HG03039 (cell line): Measurements from ENCODE around the gene TAAR8.
"Not testable (repeated sequence)": the region's sequence is repeated elsewhere in the genome, so short reads cannot be mapped to it uniquely, and the experiment has no call there.

Experiments used
- ATAC-seq: cut with Tn5 transposase; IDR thresholded peaks from one replicate; pipeline ENCODE4 v1.9.1; 2021; ENCODE audit warnings: mild to moderate bottlenecking, moderate library complexity; ENCODE audit not compliant: unreplicated experiment

TAAR8 gene

GRCh38 chr6:132537977-132538376, 14.5 kb upstream of the TAAR8 start, which contains the start of gene TAAR9:
Gene TAAR9 (plus strand): TSS chr6:132538277. CDS start chr6:132538290, 13 bp downstream.
- no peak for ATAC-seq

- no peak for ATAC-seq
Measured at GRCh38 chr6:132544826-132545225, 7.6 kb upstream of the TAAR8 start.

GRCh38 chr6:132548746-132549463, 3.6 kb upstream of the TAAR8 start:
- ATAC-seq, result no peak

- no peak for ATAC-seq
Measured at GRCh38 chr6:132551214-132551613, 1.3 kb upstream of the TAAR8 start.

GRCh38 chr6:132560087-132560486, 7.6 kb downstream of the TAAR8 start:
- not testable (repeated sequence) for ATAC-seq

- no peak for ATAC-seq
Measured at GRCh38 chr6:132566404-132566803, 13.9 kb downstream of the TAAR8 start.

- no peak for ATAC-seq
Measured at GRCh38 chr6:132567566-132567965, 15.1 kb downstream of the TAAR8 start.

- no peak for ATAC-seq
Measured at GRCh38 chr6:132568611-132569010, 16.1 kb downstream of the TAAR8 start.

GRCh38 chr6:132569170-132569569, 16.7 kb downstream of the TAAR8 start:
- no peak for ATAC-seq

- ATAC-seq, result no peak
Measured at GRCh38 chr6:132570221-132570777, 17.8 kb downstream of the TAAR8 start, which contains the start of gene TAAR6. Gene TAAR6 (plus strand): TSS chr6:132570322. CDS start chr6:132570322, 0 bp downstream.

- no peak for ATAC-seq
Measured at GRCh38 chr6:132571774-132572173, 19.3 kb downstream of the TAAR8 start.

- ATAC-seq, result no peak
Measured at GRCh38 chr6:132584698-132585097, 32.2 kb downstream of the TAAR8 start.

- ATAC-seq, result no peak
Measured at GRCh38 chr6:132587424-132587823, 35.0 kb downstream of the TAAR8 start.

GRCh38 chr6:132589454-132589853, 37.0 kb downstream of the TAAR8 start, which contains the start of gene TAAR5:
Gene TAAR5 (minus strand): TSS chr6:132589741. CDS start chr6:132589686, 55 bp downstream.
- ATAC-seq, result no peak

GRCh38 chr6:132590362-132590761, 37.9 kb downstream of the TAAR8 start:
- no peak for ATAC-seq

GRCh38 chr6:132592855-132593254, 40.4 kb downstream of the TAAR8 start:
- no peak for ATAC-seq

GRCh38 chr6:132596201-132596600, 43.7 kb downstream of the TAAR8 start:
- ATAC-seq, result no peak

GRCh38 chr6:132598473-132598872, 46.0 kb downstream of the TAAR8 start:
- ATAC-seq, result no peak

GRCh38 chr6:132600900-132601299, 48.4 kb downstream of the TAAR8 start:
- ATAC-seq, result not testable (repeated sequence)
